ENCODE data around the gene ZNF330. TPM values are rescaled to one million over a fixed set of nuclear protein-coding genes. Genes with fewer than 3 reads are reported as not detected.

Gene ZNF330
- total RNA-seq, 2 donors from 2014 or later = 31.8 to 39.7 TPM

GRCh38 chr4:141244419-141244818, 23.7 kb downstream of the ZNF330 start:
- no peaks in the 10 kb centered on the region for H3K9me3 Mint-ChIP-seq
- H3K9me3 ChIP-seq (ENCODE audit: control insufficient read depth, low read length) = no peaks in the 10 kb centered on the region
- 94 to 100% methylated on average over 1 of the region's 1 CpG for WGBS, 2 experiments (ENCODE audit: insufficient coverage in 1 of 2, insufficient read length in 1 of 2)
- H3K4me3 ChIP-seq (ENCODE audit: low read length) = no peak overlapping the region
- H3K27me3 Mint-ChIP-seq (ENCODE audit: insufficient read depth) = no peaks in the 10 kb centered on the region
- no peak overlapping the region for H3K27ac Mint-ChIP-seq
- no peak for TF ChIP-seq CTCF (conservative IDR thresholded peaks at IDR 0.05)
- H3K4me1 ChIP-seq (ENCODE audit: control insufficient read depth, insufficient read depth, low read length) = no peaks in the 10 kb centered on the region
- H3K4me1 Mint-ChIP-seq = no peaks in the 10 kb centered on the region
- H3K27ac ChIP-seq (ENCODE audit: low read depth, low read length) = no peak overlapping the region
- no peak overlapping the region for H3K4me3 Mint-ChIP-seq
- no peak for DNase-seq
- H3K27me3 ChIP-seq (ENCODE audit: control insufficient read depth, insufficient read depth, low read length, poor library complexity, severe bottlenecking) = no peaks in the 10 kb centered on the region
- no peaks in the 10 kb centered on the region for H3K36me3 ChIP-seq (ENCODE audit: control insufficient read depth, insufficient read depth, low read length)
- H3K9ac ChIP-seq (ENCODE audit: extremely low read depth, low read length, poor library complexity, severe bottlenecking) = no peak overlapping the region
- no peaks in the 10 kb centered on the region for H3K36me3 Mint-ChIP-seq (ENCODE audit: low read depth)

- no peaks in the 10 kb centered on the region for H3K4me1 Mint-ChIP-seq
- WGBS, 2 experiments (ENCODE audit: insufficient coverage in 1 of 2, insufficient read length in 1 of 2) = 96% methylated on average over 2 of the region's 2 CpGs; no CpG with 5 or more reads in 1 of the 2 experiments
- H3K27ac Mint-ChIP-seq = no peak overlapping the region
- no peak overlapping the region for H3K9ac ChIP-seq (ENCODE audit: extremely low read depth, low read length, poor library complexity, severe bottlenecking)
- no peaks in the 10 kb centered on the region for H3K36me3 ChIP-seq (ENCODE audit: control insufficient read depth, insufficient read depth, low read length)
- no peaks in the 10 kb centered on the region for H3K27me3 Mint-ChIP-seq (ENCODE audit: insufficient read depth)
- H3K4me1 ChIP-seq (ENCODE audit: control insufficient read depth, insufficient read depth, low read length) = no peaks in the 10 kb centered on the region
- H3K27ac ChIP-seq (ENCODE audit: low read depth, low read length) = no peak overlapping the region
- no peak overlapping the region for H3K4me3 ChIP-seq (ENCODE audit: low read length)
- no peak for TF ChIP-seq CTCF (conservative IDR thresholded peaks at IDR 0.05)
- H3K27me3 ChIP-seq (ENCODE audit: control insufficient read depth, insufficient read depth, low read length, poor library complexity, severe bottlenecking) = no peaks in the 10 kb centered on the region
- no peaks in the 10 kb centered on the region for H3K36me3 Mint-ChIP-seq (ENCODE audit: low read depth)
- no peak overlapping the region for H3K4me3 Mint-ChIP-seq
- peaks cover 2% of the 10 kb centered on the region for H3K9me3 Mint-ChIP-seq
- no peaks in the 10 kb centered on the region for H3K9me3 ChIP-seq (ENCODE audit: control insufficient read depth, low read length)
- DNase-seq = no peak
Observed at GRCh38 chr4:141246243-141246642, 25.5 kb downstream of the ZNF330 start.

GRCh38 chr4:141246683-141247429, 26.2 kb downstream of the ZNF330 start:
- Histone ChIP-seq H3K4me3 (ENCODE audit: low read length) (no peak overlapping the region), H3K4me1 (ENCODE audit: control insufficient read depth, insufficient read depth, low read length) (no peaks in the 10 kb centered on the region), H3K27ac (ENCODE audit: low read depth, low read length) (no peak overlapping the region), H3K9ac (ENCODE audit: extremely low read depth, low read length, poor library complexity, severe bottlenecking) (no peak overlapping the region), H3K9me3 (ENCODE audit: control insufficient read depth, low read length) (no peaks in the 10 kb centered on the region), H3K36me3 (ENCODE audit: control insufficient read depth, insufficient read depth, low read length) (no peaks in the 10 kb centered on the region), H3K27me3 (ENCODE audit: control insufficient read depth, insufficient read depth, low read length, poor library complexity, severe bottlenecking) (no peaks in the 10 kb centered on the region)
- Mint-ChIP-seq H3K4me3 (no peak overlapping the region), H3K9me3 (peaks cover 3% of the 10 kb centered on the region), H3K27me3 (ENCODE audit: insufficient read depth) (no peaks in the 10 kb centered on the region), H3K4me1 (no peaks in the 10 kb centered on the region), H3K27ac (no peak overlapping the region), H3K36me3 (ENCODE audit: low read depth) (no peaks in the 10 kb centered on the region)
- 94 to 100% methylated on average over 1 to 2 of the region's 2 CpGs for WGBS, 2 experiments (ENCODE audit: insufficient coverage in 1 of 2, insufficient read length in 1 of 2)
- no peak for DNase-seq
- TF ChIP-seq CTCF (conservative IDR thresholded peaks at IDR 0.05) = no peak
